ENCODE results near the gene SLC9A8.

DNA sequence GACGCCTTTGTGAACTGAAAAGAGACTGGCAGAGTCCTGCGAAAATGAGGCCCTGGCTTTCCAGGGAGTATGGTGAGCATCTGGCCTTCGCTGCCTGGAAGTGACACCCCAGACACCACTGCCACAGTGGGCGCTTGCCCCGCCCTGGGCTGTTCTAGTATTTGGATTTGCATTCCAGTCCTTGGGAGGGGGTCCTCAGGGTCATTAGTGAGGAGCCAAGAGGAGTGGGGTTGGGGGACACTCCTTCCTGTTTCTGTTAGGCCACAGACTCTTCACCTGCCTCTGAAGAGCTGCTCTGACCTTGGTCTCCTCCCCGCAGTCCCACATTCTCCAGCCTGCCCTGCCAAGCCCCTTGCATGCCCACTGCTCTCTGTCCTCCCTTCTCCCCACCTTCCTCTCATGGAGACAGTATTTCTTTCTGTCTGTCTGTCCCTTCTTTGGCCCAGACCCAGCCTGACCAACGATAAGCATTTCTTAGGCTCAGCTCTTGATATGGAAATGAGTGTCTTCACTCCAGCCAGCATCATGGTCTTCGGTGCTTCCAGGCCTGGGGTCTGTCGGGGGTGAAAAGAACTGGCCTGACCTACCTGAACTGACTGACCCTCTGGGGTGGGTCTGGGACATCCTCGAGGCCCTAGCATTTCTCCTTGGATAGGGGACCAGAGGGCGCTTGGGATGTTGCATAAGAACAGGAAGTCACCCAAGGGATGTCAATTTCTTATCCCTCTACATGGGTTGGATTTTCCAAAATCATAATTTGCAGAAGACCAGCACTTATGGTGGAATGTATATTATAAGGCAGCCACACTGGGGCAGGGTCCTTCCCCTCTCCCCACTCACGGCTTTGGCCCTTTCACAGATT, 19.4 kb downstream of the SLC9A8 start:
- TF ChIP-seq CTCF (IDR thresholded peaks at IDR 0.05) (no peak), POLR2A (IDR thresholded peaks at IDR 0.05) (no peak)

Measured in adrenal gland (tissue), 5 donors.